Epithelial cell of proximal tubule (primary cell): ENCODE results near the gene NME1. TPM values are rescaled to one million over a fixed set of nuclear protein-coding genes. Genes with fewer than 3 reads are reported as not detected.
"Not testable (repeated sequence)": the region's sequence is repeated elsewhere in the genome, so short reads cannot be mapped to it uniquely, and the experiment has no call there.

Experiments used
- DNase-seq: peaks from one replicate; pipeline ENCODE4 v3.0.0-alpha.2; 2011; ENCODE audit warnings: low read depth
- H3K4me3 ChIP-seq: 2 replicates; pipeline ENCODE4 v1.5.1; 2011; ENCODE audit warnings: low read depth, mild to moderate bottlenecking, low read length
- CTCF ChIP-seq: conservative IDR thresholded peaks from 2 replicates; pipeline ENCODE4 v1.5.1; 2012; ENCODE audit warnings: low read depth, mild to moderate bottlenecking, low read length
- total RNA-seq: library from RNA; depleted of rRNA; stranded (reverse); fragments of >200 nt; gene quantifications from 2 replicates; pipeline ENCODE4 v1.2.3, GENCODE V29; 2015

NME1 gene
- total RNA-seq, 1 donor from 2014 or later, result 205 TPM

- TF ChIP-seq CTCF, result no peak
- no peak for DNase-seq
Observed at GRCh38 chr17:51120357-51120738, 33.0 kb upstream of the NME1 start.

GRCh38 chr17:51120739-51121619 lies 32.4 kb upstream of the NME1 start, which contains the start of gene SPAG9:
SPAG9 (minus strand) TSS chr17:51120868; CDS start chr17:51120656, 212 bp downstream.
- no peak for TF ChIP-seq CTCF
- DNase-seq, result peak; percentile 68
- peak within 1 kb of the TSS; percentile 82 for H3K4me3 ChIP-seq

More at GRCh38 chr17:51120357-51120738, 33.0 kb upstream of the NME1 start:
- peak overlapping the region; percentile 82 for H3K4me3 ChIP-seq

- no peak for TF ChIP-seq CTCF
- DNase-seq, result peak; percentile 96
- H3K4me3 ChIP-seq, result peak overlapping the region; percentile 66
Observed at GRCh38 chr17:51121620-51122472, 31.5 kb upstream of the NME1 start.

- peak overlapping the region; percentile 66 for H3K4me3 ChIP-seq
- not testable (repeated sequence) for DNase-seq
Observed at GRCh38 chr17:51122473-51123115, 30.8 kb upstream of the NME1 start.

GRCh38 chr17:51124640-51125503 lies 28.5 kb upstream of the NME1 start:
- DNase-seq, result no peak
- no peak for TF ChIP-seq CTCF

GRCh38 chr17:51128076-51128475 lies 25.3 kb upstream of the NME1 start:
- TF ChIP-seq CTCF, result no peak
- H3K4me3 ChIP-seq, result no peak overlapping the region
- DNase-seq, result no peak

More at GRCh38 chr17:51124640-51125503, 28.5 kb upstream of the NME1 start:
- no peak overlapping the region for H3K4me3 ChIP-seq
